Measurements from ENCODE around the gene MNT.

Gene MNT

DNA sequence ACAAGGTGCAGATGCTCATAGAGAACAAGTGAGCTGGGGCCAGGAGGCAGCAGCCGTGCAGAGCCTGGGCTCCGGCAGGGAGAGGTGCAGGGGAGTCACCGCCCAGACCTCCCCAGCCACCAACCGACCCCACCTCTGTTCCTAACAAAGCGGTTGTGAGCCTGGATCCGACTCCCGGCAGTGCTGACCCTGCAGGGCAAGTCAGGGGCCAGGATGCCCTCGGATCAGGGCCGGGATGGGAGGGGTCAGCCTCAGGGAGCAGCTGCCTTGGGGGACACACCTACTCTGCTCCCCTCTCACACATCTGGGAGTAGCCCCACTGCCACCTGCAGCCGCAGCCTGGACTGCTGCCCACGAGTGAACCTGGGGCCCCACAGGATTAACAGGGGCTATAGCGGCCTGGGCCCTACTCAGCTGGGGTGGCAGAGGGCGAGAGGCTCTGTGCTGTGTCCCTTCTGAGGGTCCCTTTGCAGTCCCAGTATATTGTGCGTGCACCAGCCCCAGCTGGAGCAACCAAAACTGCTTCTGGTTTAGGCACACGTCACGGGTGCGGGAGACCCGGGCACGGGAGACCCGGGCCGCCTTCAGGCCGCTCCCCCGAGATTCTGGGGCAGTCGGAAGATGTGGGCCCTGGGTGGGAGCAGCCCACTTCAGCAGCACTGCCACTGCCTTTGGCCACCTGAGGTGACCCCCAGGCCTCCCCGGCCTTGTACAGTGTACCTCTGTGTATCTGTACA, 21.2 kb downstream of the MNT start:
- DNase-seq, result no peak

DNA sequence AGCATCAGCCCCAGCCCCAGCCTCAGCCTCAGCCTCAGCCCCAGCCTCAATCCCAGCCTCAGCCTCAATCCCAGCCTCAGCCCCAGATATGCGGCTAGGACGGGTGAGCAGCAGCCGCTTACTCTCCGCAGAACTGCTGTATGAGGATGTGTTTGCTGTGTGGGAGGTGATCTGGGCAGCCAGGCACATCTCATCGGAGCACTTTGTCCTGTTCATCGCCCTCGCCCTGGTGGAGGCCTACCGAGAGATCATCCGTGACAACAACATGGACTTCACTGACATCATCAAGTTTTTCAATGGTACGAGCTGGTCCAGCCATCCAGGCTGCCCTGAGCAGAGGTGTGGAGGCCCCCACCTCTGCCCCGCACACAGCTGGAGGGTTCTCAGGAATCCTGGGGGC, 22.0 kb downstream of the MNT start:
- DNase-seq, result no peak

DNA sequence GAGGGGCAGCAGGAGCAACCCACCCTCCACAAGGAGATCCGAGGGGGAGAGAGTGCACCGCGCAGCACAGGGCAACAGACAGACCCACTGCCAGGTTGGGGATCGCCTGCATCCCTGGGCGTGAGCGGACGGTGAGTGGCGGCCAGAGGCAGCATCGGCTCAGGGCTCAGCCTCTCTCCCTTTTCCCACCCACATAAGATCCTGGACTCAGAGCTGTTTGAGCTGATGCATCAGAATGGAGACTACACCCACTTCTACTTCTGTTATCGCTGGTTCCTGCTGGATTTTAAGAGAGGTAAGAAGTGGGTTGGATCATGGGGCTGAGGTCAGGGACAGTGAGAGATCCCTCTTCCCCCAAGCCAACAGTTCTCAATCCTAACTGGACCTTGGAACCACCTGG, 23.2 kb downstream of the MNT start:
- DNase-seq, result no peak

DNA sequence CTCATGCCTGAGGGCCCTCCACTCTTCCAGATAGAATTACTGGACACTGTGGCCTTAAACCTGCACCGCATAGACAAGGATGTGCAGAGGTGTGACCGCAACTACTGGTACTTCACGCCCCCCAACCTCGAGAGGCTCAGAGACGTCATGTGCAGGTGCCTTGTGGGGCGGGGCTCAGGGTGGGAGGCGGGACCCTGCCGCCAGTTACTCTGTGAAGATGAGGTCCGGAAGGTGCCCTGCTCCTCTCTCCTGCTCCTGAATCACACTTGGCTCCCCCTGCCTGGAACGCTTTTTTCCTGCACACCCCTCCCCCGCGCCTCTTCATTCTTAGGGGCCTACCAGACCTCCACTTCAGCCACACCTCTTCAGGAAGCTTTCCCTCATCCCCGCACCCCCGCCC, 24.8 kb downstream of the MNT start:
- DNase-seq, result no peak

DNA sequence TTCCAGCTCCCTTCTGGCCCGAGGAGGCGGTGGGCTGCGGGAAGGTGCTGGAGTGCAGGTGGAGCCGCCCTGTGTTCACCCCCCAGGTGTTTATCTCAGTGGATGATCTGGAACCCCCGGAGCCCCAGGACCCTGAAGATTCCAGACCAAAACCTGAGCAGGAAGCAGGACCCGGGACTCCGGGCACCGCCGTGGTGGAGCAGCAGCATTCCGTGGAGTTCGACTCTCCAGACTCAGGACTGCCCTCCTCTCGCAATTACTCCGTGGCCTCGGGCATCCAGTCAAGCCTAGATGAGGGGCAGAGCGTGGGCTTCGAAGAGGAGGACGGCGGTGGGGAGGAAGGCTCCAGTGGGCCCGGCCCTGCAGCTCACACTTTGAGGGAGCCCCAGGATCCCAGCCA, 25.5 kb downstream of the MNT start:
- DNase-seq, result no peak

DNA sequence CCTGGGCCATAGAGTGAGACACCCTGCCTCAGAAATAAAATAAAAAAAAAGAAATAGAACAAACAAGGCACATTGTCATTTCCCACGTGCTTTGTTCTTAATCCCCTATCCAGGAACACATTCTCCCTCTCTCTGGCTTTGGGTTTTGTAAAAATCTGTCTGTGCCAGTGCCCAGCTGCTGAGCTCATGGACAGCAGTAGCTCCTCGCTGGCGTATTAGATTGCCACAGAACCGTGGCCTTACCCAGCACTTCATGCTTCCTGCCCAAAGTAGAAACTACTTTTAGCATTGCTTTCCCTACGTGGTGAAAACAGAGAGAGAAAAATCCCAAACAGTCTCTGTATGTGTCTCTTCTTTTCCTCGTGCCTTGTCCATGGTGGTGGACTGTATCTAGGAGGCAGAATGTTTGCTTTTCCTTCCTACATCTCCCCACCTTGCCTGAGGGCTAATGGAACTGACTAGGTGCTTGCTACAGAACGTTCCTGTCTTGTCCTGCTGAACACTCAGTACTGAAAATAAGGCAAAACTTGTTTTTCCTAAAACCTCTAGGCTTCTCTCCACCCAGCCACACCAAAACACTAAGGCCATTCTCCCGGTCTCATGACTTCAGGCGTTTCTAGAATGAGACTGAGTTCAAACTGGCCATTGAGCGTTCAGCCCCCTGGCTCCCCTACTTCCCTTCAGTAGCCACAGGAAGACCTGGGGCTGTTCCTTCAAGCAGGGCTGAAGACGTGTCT, 26.1 kb downstream of the MNT start:
- no peak for DNase-seq

DNA sequence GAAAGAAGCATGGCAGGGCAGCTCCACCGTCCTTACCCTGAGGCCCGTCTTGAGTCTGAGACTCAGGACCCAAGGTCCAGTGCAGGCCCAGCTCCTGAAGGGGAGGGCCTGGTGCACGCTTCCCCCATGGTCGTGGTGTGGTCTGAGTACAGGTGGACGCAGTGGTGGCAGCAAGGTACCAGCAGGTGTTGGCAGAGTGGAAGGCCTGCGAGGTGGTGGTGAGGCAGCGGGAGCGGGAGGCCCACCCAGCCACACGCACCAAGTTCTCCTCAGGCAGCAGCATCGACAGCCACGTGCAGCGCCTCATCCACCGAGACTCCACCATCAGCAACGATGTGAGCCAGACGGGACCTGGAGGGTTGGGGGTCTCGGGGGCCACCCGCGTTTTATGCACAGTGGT, 27.7 kb downstream of the MNT start:
- DNase-seq, result no peak

DNA sequence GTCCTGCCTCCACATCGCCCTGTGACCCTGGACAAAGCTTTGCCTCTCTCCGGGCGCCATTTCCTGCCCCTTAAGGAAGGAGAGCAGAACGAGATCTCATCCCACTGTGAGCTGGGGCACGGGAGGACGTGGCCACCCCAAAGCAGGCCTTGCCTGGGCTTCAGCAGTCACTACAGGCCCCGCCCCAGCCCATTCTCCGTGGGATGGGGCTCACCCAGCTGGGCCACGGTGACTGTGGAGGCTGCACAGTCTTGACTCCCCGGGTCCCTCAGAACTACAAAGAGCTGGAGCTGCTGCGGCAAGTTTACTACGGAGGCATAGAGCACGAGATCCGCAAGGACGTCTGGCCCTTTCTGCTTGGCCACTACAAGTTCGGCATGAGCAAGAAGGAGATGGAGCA, 28.2 kb downstream of the MNT start:
- DNase-seq, result no peak

DNA sequence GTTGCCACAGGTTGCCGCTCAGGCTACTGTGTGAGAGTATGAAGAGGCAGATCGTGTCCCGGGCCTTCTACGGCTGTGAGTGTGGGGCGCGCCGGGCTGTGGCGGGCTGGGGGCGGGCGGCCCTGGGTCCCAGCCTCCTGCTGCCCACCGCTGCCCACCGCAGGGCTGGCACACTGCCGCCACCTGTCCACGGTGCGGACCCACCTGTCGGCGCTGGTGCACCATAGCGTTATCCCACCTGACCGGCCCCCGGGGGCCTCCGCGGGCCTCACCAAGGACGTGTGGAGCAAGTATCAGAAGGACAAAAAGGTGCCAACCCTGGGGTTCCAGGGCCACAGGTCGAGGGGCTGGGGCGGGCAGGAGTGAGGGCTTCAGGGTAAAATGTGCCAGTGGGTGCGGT, 28.7 kb downstream of the MNT start:
- no peak for DNase-seq

DNA sequence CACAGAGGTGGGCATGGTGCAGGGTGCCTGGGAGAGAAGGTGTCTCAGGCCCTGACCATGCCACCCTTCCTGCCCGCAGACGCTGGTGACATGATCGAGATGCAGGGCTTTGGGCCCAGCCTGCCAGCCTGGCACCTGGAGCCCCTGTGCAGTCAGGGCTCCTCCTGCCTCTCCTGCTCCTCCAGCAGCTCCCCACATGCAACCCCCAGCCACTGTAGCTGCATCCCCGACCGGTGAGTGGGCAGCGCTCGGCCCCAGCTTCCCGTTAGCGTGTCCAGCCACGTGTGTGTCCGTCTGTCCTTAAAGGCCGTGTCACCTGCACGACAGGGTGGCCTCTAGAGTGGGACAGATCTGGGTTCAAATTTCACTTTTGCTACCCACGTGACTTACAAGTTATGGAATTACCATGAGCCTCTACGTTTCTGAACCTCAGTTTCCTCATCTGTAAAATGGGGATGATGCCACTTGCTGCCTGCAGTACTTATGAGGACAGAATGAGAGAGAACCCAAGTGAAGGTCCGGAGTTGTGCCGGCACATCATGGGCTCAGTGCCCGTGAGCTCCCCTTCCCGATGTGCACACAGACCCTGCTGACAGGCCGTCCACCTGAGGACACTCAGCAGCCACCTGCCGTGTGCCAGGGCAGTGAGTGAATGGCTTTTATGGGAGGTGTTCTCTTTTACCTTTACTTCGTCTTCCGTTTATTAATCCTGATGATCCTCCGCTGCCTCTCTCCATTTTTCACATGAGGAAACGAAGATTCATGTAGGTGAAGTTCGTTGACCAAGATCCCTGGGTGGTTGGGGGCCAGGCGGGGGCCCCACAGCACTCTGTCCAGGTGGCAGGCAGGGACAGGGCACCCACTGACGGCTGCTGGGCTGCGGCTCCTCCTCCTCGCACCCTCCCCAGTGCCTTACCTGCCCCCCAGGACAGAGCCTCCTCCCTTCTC, 29.4 kb downstream of the MNT start:
- no peak for DNase-seq

DNA sequence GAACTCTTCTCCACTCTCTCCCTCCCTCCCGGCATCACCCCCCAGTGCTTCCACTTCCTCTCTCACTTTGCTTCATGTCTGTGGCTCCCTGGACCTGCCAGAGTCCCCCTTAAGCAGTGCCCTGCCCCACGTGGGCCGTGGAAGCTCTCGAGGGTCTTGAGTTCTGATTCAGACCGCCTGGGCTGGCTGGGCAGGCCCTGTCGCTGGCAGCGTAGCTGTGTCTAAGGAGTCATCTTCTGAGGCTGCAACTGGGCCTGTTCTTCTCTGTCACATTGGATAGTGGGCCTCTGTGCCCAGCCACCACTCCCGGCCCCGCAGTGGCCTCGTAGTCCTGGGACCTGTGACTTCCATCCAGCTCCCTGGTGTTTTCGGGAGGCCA, 30.7 kb downstream of the MNT start:
- DNase-seq, result no peak

DNA sequence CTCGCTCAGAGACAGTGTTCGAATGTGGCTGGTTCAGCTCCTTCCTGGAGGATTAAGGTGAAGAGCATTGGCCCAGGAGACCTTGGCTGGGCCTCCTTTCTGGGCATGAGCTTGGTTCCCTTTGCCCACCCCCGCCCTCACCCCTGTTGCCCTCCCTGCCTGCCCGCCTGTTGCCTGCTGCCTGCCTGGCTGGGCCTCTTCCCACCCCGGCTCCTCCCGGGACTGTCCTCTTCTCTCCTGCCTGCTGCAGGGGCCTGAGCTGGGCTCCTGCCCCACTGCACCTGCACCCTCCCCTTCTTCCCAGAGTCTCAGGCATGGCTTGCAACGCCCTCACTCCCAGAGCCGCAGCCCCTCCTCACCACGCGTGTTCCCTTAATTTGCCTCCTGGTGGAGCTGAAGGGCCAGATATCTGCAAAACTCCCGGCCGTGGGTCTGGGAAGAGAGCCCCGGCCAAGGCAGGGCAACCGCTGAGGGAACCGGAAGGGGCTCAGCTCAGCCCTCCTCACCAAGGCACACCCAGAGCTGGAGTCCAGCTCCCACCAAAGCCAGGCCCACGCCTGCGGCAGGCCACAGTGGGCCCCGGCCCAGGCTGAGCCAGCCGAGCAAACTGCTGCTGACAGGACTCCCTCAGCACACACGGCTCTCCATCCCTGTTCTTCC, 31.2 kb downstream of the MNT start:
- no peak for DNase-seq

DNA sequence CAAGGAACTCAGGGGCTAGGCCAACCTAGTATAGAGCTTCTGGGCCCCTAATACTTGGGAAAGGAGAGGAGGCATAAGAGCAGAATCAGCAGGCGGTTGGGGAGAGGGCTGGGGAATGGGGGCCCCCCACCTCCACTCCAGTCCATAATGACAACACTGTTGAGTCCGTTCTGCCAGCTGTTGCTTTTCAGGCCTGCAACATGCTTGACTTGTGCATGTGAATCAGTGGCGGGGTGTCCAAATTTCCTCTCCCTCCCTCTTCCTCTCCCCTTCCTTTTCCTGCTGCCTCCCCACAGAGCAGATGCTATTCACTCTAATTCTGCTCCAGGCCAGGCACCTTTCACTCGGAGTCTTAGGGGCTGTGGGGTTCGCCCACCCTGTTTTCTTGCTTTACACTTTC, 31.8 kb downstream of the MNT start:
- no peak for DNase-seq

DNA sequence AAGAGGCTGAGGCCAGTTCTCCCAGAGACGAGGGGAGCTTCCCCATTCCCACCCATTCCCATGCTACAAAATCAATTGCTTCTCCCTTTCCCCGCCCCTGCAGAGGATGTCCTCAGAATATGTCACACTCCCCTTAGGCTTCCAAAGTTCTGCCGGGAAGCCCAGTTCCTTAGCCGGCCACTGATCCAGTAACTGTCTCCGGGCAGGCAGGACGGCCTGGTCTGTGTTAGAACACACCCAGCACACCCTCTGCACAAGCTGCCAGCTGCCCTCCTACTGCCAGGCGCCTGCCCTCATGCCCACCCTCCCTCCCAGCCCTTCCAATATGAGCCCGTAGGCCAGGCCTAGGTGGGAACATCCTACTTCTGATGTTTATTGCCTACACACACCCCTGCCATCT, 32.5 kb downstream of the MNT start:
- no peak for DNase-seq

DNA sequence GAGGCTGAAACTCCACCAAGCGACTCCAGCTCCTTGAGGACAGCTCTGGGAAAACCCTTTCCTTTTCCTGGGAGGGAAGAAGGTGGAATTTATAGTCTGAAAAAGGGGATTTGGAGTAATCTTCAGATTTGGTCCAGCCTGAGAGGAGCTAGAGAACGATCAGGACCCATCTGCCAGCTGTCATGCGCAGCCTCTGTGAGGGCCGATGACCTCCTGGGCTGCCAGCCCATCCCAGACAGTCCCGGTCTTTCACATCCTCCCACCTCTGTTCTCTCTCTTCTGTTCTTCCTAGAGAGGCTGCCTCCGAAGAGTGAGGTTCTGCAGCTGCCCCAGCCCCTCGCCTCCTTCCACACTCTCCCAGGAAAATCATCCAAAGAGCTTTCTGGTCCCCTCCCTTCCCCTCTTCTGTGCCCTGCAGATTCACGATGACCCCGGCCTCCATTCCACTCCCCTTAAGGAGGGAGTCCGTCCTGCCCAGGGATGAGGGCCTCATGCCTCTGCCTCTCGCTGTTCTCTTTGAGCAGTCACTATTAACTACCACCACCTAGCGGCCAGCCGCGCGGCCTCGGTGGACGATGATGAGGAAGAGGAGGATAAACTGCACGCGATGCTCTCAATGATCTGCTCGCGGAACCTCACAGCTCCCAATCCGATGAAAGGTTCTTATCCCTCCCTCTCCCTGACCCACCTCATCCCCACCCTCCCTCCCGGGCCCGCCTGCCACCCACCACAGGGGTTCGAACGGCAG, 33.9 kb downstream of the MNT start:
- DNase-seq, result no peak

DNA sequence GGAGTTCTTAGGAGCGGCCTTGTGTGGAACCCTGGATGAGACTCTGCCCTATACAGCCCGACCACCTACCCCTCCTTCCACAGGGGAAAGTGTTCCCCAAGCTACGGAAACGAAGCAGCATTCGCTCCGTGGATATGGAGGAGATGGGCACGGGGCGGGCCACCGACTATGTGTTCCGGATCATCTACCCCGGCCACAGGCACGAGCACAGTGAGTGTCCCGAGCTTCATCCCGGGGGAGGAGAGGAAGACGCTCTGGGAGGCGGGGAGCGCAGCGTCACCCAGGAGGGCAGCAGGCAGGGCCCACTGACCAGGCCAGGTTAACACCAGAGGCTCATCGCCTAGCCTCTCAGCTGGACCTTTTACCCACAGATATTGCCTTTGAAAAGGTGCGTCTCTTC, 35.7 kb downstream of the MNT start:
- DNase-seq, result no peak

DNA sequence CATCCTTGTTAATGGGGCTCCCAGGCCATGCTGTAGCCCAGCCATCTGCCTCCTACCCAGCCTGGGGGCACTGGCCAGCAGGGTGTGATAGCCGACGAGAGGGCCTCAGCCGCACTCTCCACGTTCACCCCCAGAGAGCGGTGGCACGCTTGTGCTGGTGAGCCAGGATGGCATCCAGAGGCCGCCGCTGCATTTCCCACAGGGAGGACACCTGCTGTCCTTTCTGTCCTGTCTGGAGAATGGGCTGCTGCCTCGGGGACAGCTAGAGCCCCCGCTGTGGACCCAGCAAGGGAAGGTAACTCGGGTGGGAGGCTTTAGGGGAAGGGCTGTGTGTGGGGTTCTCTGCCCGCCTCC, 36.1 kb downstream of the MNT start:
- DNase-seq, result no peak

DNA sequence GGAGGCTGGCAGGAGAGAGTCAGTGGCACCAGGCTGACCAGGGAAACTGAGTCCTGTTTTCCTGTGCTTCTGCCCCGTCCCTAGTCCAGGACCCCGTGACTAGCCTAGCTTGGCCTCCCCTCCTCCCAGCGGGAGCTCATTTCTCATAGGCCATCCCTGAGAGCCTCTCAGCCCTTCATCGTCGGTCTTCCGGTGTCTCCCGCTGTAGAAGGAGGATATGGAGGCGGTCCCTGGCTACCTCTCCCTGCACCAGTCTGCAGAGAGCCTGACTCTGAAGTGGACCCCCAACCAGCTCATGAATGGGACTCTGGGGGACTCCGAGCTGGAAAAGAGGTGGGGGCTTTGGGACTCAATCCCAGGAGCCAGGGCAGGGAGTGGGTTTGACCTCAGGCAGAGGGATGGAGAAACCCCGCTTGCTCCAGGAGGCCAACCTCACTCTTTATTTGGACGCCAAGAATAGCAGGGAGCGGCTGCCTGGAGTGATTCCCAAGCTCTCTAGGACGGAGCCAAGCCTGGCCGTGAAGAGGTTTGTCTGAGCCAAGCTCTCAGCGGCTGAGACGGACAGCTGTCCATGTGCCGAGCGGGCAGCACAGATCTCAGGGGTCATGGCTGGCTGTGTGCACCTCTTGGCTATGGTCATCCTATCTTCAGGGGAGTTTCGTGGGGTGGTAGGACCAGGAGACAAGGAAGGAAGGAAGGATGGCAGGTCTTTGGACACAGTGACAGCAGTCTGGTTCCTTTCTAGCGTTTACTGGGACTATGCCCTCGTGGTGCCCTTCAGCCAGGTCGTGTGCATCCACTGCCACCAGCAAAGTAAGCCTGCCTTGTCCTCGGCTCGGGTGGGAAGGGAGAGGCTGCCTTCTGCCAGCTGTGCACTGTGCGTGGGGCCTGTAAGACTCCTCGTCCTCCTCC, 36.8 kb downstream of the MNT start:
- DNase-seq, result no peak

DNA sequence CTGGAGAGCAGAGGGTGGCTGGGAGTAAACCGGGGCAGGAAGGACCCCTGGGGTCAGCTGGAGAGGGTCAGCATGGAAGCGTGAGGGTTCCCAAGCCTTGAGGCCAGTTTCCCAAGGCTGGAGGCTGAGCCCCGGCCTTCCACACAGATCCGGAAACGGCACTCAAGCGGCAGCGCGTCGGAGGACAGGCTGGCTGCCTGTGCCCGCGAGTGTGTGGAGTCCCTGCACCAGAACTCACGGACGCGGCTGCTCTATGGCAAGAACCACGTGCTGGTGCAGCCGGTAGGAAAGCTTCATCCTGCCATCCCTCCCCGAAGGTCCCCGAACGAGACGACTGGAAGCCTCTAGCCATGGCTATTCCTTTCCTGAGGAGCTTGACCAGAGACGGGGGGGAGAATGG, 37.5 kb downstream of the MNT start:
- DNase-seq, result no peak

DNA sequence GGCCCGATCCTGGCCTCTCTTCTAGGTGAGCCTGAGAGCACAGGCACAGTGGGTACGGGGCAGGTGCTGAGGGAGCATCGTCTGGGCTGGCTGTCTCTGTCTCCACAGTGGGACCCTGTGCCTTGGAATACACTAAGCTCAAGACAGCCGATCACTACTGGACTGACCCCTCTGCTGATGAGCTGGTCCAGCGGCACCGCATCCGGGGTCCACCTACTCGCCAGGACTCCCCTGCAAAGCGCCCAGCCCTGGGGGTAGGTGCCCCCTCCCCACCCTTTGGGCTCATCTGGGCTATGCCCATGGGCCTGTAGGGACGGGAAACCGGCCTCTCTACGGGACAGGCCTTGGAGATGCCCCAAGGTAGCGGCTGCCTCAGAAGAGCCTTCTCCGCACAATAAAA, 38.0 kb downstream of the MNT start:
- DNase-seq, result no peak

DNA sequence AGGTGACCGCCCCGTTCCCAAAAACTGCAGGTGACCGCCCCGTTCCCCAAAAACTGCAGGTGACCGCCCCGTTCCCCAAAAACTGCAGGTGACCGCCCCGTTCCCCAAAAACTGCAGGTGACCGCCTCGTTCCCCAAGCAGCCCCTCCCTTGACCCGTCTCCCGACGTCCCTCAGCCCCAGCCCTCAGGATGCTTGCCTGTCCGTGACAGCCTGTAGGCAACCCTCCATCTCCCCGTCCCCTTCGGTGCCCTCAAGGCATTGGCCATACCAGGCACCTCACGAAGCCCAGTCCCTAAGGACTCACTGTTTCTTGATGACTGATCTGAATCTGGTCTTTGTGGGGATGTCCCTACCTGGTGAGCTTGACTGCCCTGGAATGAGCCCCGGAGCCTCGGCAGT, 38.4 kb downstream of the MNT start:
- DNase-seq, result no peak
